A673 (cell line): ENCODE measurements around the gene VN1R5.

Experiments
- EZH2 ChIP-seq: fragments of 200-600 bp; sonication (generic); IDR thresholded peaks from 2 replicates; pipeline ENCODE4 v1.6.1; 2017; ENCODE audit warnings: borderline replicate concordance, low read depth, mild to moderate bottlenecking, mixed read lengths, antibody characterized with exemption, low read length; ENCODE audit not compliant: poor library complexity, severe bottlenecking
- TF ChIP-seq, protein P1 (sequence below): fragments of 300-800, 200-600 bp; sonication (generic); conservative IDR thresholded peaks from 2 replicates; pipeline ENCODE4 v1.5.1; 2017; ENCODE audit warnings: low read depth, mild to moderate bottlenecking, antibody characterized with exemption, low read length, moderate library complexity, mixed read lengths

DNA sequence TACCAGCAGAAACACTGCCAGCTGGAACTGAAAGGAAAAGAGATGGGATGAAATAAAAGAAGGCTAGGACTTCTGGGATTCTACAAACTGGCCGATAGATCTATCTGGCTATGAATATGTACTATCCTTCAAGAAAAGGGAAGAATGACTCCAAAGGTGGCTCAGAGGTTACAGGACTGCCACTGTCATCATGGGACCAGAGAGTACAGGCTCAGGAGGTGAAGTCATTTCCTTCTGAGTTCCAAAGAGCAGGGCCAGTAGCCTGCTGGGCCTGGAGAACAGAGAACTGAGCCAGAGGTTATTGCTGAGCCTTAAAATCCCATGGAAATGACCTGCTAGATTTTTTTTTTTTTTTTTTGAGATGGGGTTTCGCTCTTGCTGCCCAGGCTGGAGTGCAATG, 48.2 kb downstream of the VN1R5 start:
- TF ChIP-seq, protein P1, sequence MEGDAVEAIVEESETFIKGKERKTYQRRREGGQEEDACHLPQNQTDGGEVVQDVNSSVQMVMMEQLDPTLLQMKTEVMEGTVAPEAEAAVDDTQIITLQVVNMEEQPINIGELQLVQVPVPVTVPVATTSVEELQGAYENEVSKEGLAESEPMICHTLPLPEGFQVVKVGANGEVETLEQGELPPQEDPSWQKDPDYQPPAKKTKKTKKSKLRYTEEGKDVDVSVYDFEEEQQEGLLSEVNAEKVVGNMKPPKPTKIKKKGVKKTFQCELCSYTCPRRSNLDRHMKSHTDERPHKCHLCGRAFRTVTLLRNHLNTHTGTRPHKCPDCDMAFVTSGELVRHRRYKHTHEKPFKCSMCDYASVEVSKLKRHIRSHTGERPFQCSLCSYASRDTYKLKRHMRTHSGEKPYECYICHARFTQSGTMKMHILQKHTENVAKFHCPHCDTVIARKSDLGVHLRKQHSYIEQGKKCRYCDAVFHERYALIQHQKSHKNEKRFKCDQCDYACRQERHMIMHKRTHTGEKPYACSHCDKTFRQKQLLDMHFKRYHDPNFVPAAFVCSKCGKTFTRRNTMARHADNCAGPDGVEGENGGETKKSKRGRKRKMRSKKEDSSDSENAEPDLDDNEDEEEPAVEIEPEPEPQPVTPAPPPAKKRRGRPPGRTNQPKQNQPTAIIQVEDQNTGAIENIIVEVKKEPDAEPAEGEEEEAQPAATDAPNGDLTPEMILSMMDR: no peak
- TF ChIP-seq EZH2: no peak
